Memory B cell (primary cell): Measurements from ENCODE around the gene LRRC23.

Experiments
- ATAC-seq: fragments of 150-1000 bp; cut with Tn5 transposase; 2 replicates; pipeline ENCODE4 v1.10.0; 2021; ENCODE audit warnings: low read depth, mild to moderate bottlenecking, moderate library complexity
- DNase-seq, 2 donors: peaks; one replicate each; pipeline ENCODE4 v3.0.0; 2022; ENCODE audit warnings: low spot score in 2 of 2
- H3K27ac Mint-ChIP-seq: one replicate; pipeline ENCODE4 v1.8.0; 2022; ENCODE audit warnings: mild to moderate bottlenecking, moderate library complexity, mixed read lengths
- H3K27me3 Mint-ChIP-seq: one replicate; pipeline ENCODE4 v1.8.0; 2022; ENCODE audit warnings: mixed read lengths
- H3K36me3 Mint-ChIP-seq: one replicate; pipeline ENCODE4 v1.8.0; 2022; ENCODE audit warnings: mild to moderate bottlenecking, mixed read lengths
- H3K4me1 Mint-ChIP-seq: one replicate; pipeline ENCODE4 v1.8.0; 2022; ENCODE audit warnings: mixed read lengths
- H3K4me3 Mint-ChIP-seq: one replicate; pipeline ENCODE4 v1.8.0; 2022; ENCODE audit warnings: mild to moderate bottlenecking, moderate library complexity, mixed read lengths
- H3K9me3 Mint-ChIP-seq: one replicate; pipeline ENCODE4 v1.8.0; 2022; ENCODE audit warnings: mixed read lengths

Gene LRRC23

GRCh38 chr12:6935371-6936193, 31.0 kb downstream of the LRRC23 start:
- Mint-ChIP-seq H3K27me3 (no peaks in the 10 kb centered on the region), H3K4me1 (peaks cover 24% of the 10 kb centered on the region), H3K9me3 (no peaks in the 10 kb centered on the region), H3K36me3 (peaks cover 16% of the 10 kb centered on the region), H3K4me3 (no peak overlapping the region), H3K27ac (peak overlapping the region; percentile 88)
- DNase-seq: no peak
- no peak for ATAC-seq

- no peak for DNase-seq
- no peaks in the 10 kb centered on the region for H3K9me3 Mint-ChIP-seq
- ATAC-seq: no peak
Observed at GRCh38 chr12:6936194-6936635, 31.6 kb downstream of the LRRC23 start.

GRCh38 chr12:6936636-6937480, 32.2 kb downstream of the LRRC23 start:
- Mint-ChIP-seq H3K4me1 (peaks cover 24% of the 10 kb centered on the region), H3K9me3 (no peaks in the 10 kb centered on the region), H3K27ac (peak overlapping the region; percentile 88), H3K27me3 (no peaks in the 10 kb centered on the region), H3K36me3 (peaks cover 16% of the 10 kb centered on the region), H3K4me3 (peak overlapping the region; percentile 88)
- ATAC-seq: peak; percentile 5
- DNase-seq: peak in 1 of 2 donors; percentile 49

More at GRCh38 chr12:6936194-6936635, 31.6 kb downstream of the LRRC23 start:
- Mint-ChIP-seq H3K4me1 (peaks cover 24% of the 10 kb centered on the region), H3K36me3 (peaks cover 16% of the 10 kb centered on the region), H3K27me3 (no peaks in the 10 kb centered on the region), H3K27ac (peak overlapping the region; percentile 88), H3K4me3 (peak overlapping the region; percentile 88)

- H3K4me1 Mint-ChIP-seq: peaks cover 19% of the 10 kb centered on the region
- peak overlapping the region; percentile 88 for H3K4me3 Mint-ChIP-seq
- peak; percentile 82 to 90 for DNase-seq
- H3K9me3 Mint-ChIP-seq: no peaks in the 10 kb centered on the region
- H3K36me3 Mint-ChIP-seq: peaks cover 16% of the 10 kb centered on the region
- no peaks in the 10 kb centered on the region for H3K27me3 Mint-ChIP-seq
- ATAC-seq: peak; percentile 95
- peak overlapping the region; percentile 88 for H3K27ac Mint-ChIP-seq
Observed at GRCh38 chr12:6937481-6938352, 33.1 kb downstream of the LRRC23 start.

- Mint-ChIP-seq H3K36me3 (peaks cover 16% of the 10 kb centered on the region), H3K27me3 (no peaks in the 10 kb centered on the region), H3K4me3 (no peak overlapping the region), H3K27ac (peak overlapping the region; percentile 88), H3K4me1 (peaks cover 22% of the 10 kb centered on the region), H3K9me3 (no peaks in the 10 kb centered on the region)
- DNase-seq (no peak), ATAC-seq (no peak)
Observed at GRCh38 chr12:6938353-6939190, 34.0 kb downstream of the LRRC23 start.

GRCh38 chr12:6939191-6939540, 34.5 kb downstream of the LRRC23 start:
- peak overlapping the region; percentile 75 for H3K27ac Mint-ChIP-seq
- DNase-seq (no peak), ATAC-seq (no peak)
- peaks cover 24% of the 10 kb centered on the region for H3K4me1 Mint-ChIP-seq
- no peaks in the 10 kb centered on the region for H3K9me3 Mint-ChIP-seq
- H3K4me3 Mint-ChIP-seq: peak overlapping the region; percentile 25
- no peaks in the 10 kb centered on the region for H3K27me3 Mint-ChIP-seq
- peaks cover 13% of the 10 kb centered on the region for H3K36me3 Mint-ChIP-seq

- no peaks in the 10 kb centered on the region for H3K9me3 Mint-ChIP-seq
- peaks cover 4% of the 10 kb centered on the region for H3K36me3 Mint-ChIP-seq
- DNase-seq: no peak
- H3K27ac Mint-ChIP-seq: no peak overlapping the region
- no peak for ATAC-seq
- no peaks in the 10 kb centered on the region for H3K27me3 Mint-ChIP-seq
- peaks cover 32% of the 10 kb centered on the region for H3K4me1 Mint-ChIP-seq
- H3K4me3 Mint-ChIP-seq: no peak overlapping the region
Observed at GRCh38 chr12:6941267-6941666, 36.6 kb downstream of the LRRC23 start.

GRCh38 chr12:6941782-6942181, 37.2 kb downstream of the LRRC23 start:
- ATAC-seq: no peak
- no peaks in the 10 kb centered on the region for H3K9me3 Mint-ChIP-seq
- H3K27me3 Mint-ChIP-seq: no peaks in the 10 kb centered on the region
- DNase-seq: no peak
- H3K36me3 Mint-ChIP-seq: peaks cover 4% of the 10 kb centered on the region
- H3K4me3 Mint-ChIP-seq: no peak overlapping the region
- peaks cover 31% of the 10 kb centered on the region for H3K4me1 Mint-ChIP-seq
- H3K27ac Mint-ChIP-seq: peak overlapping the region; percentile 100

GRCh38 chr12:6942331-6942665, 37.7 kb downstream of the LRRC23 start:
- Mint-ChIP-seq H3K27me3 (no peaks in the 10 kb centered on the region), H3K36me3 (peaks cover 4% of the 10 kb centered on the region), H3K4me1 (peaks cover 32% of the 10 kb centered on the region), H3K9me3 (no peaks in the 10 kb centered on the region), H3K27ac (peak overlapping the region; percentile 100), H3K4me3 (no peak overlapping the region)
- DNase-seq: no peak
- no peak for ATAC-seq

GRCh38 chr12:6943389-6943721, 38.7 kb downstream of the LRRC23 start:
- Mint-ChIP-seq H3K27me3 (no peaks in the 10 kb centered on the region), H3K4me1 (peaks cover 36% of the 10 kb centered on the region), H3K36me3 (peaks cover 4% of the 10 kb centered on the region), H3K4me3 (peak overlapping the region; percentile 95), H3K27ac (peak overlapping the region; percentile 100), H3K9me3 (no peaks in the 10 kb centered on the region)
- DNase-seq: peak in 1 of 2 donors; percentile 60
- ATAC-seq: peak; percentile 59

GRCh38 chr12:6943722-6944380, 39.2 kb downstream of the LRRC23 start, which contains the start of the genes C12orf57 and RNU7-1:
Gene C12orf57, plus strand, starts transcription at chr12:6944022. Its CDS starts 100 bp downstream, at chr12:6944122.
Gene RNU7-1, plus strand, starts transcription at chr12:6943816.
- Mint-ChIP-seq H3K4me3 (peak within 1 kb of the TSS; percentile 95), H3K4me1 (peaks cover 39% of the 10 kb centered on the region), H3K27me3 (no peaks in the 10 kb centered on the region), H3K9me3 (no peaks in the 10 kb centered on the region), H3K36me3 (peaks cover 4% of the 10 kb centered on the region), H3K27ac (peak within 1 kb of the TSS; percentile 100)
- ATAC-seq (peak; percentile 61), DNase-seq (peak; percentile 63 to 79)

- Mint-ChIP-seq H3K4me3 (peak overlapping the region; percentile 95), H3K27ac (peak overlapping the region; percentile 100), H3K9me3 (no peaks in the 10 kb centered on the region), H3K4me1 (peaks cover 43% of the 10 kb centered on the region), H3K36me3 (peaks cover 2% of the 10 kb centered on the region), H3K27me3 (no peaks in the 10 kb centered on the region)
- peak; percentile 40 for ATAC-seq
- peak; percentile 76 to 82 for DNase-seq
Observed at GRCh38 chr12:6944381-6945186, 40.0 kb downstream of the LRRC23 start.
